NCI-H1694 treated with DMSO at 0.1 percent for 48 hours (cell line): ENCODE results near the gene HUS1B.
A peak's percentile ranks its signal among the peaks of the same experiment; 100 is the strongest.
"Not testable (repeated sequence)": the region's sequence is repeated elsewhere in the genome, so short reads cannot be mapped to it uniquely, and the experiment has no call there.

Source experiments
- DNase-seq: peaks from one replicate; lab custom pipeline; 2025; lab: John Stamatoyannopoulos, UW

Gene HUS1B

GRCh38 chr6:656460-657252, at the start of gene HUS1B:
Gene HUS1B (minus strand): TSS chr6:657100. CDS start chr6:656944, 156 bp downstream.
- DNase-seq = no peak

- DNase-seq = no peak
Measured at GRCh38 chr6:706146-706545, 49.2 kb upstream of the HUS1B start.

- DNase-seq = no peak
Measured at GRCh38 chr6:705047-705446, 48.1 kb upstream of the HUS1B start.

- no peak for DNase-seq
Measured at GRCh38 chr6:704046-704445, 47.1 kb upstream of the HUS1B start.

GRCh38 chr6:703552-703951, 46.7 kb upstream of the HUS1B start:
- no peak for DNase-seq

- no peak for DNase-seq
Measured at GRCh38 chr6:701700-702479, 45.0 kb upstream of the HUS1B start.

GRCh38 chr6:701215-701614, 44.3 kb upstream of the HUS1B start:
- no peak for DNase-seq

GRCh38 chr6:700490-700889, 43.6 kb upstream of the HUS1B start:
- DNase-seq = no peak

GRCh38 chr6:699319-699718, 42.4 kb upstream of the HUS1B start:
- no peak for DNase-seq

- not testable (repeated sequence) for DNase-seq
Measured at GRCh38 chr6:694431-695126, 37.7 kb upstream of the HUS1B start.

- DNase-seq = no peak
Measured at GRCh38 chr6:693723-694009, 36.8 kb upstream of the HUS1B start.

- DNase-seq = peak; percentile 19
Measured at GRCh38 chr6:692858-693722, 36.2 kb upstream of the HUS1B start, which contains the start of gene EXOC2. Gene EXOC2 (minus strand): TSS chr6:693139. CDS start chr6:637818, 55,321 bp downstream.

GRCh38 chr6:692356-692851, 35.5 kb upstream of the HUS1B start:
- no peak for DNase-seq

- no peak for DNase-seq
Measured at GRCh38 chr6:689223-689622, 32.3 kb upstream of the HUS1B start.

- DNase-seq = no peak
Measured at GRCh38 chr6:686497-686896, 29.6 kb upstream of the HUS1B start.

- no peak for DNase-seq
Measured at GRCh38 chr6:684831-685636, 28.1 kb upstream of the HUS1B start.

GRCh38 chr6:683742-684440, 27.0 kb upstream of the HUS1B start:
- peak; percentile 34 for DNase-seq

GRCh38 chr6:680666-681340, 23.9 kb upstream of the HUS1B start:
- DNase-seq = no peak

GRCh38 chr6:680251-680650, 23.4 kb upstream of the HUS1B start:
- no peak for DNase-seq

- DNase-seq = no peak
Measured at GRCh38 chr6:679282-679681, 22.4 kb upstream of the HUS1B start.
